Measurements from ENCODE around the gene PRTG. TPM values are rescaled to one million over a fixed set of nuclear protein-coding genes. Genes with fewer than 3 reads are reported as not detected.

PRTG gene
- total and polyA plus RNA-seq, 9 of the 15 experiments (the other 6 are each of a cell fraction or from before 2014, with no cell fraction given) = under 0.01 to 0.14 (median 0.06) TPM; not detected in 1

DNA sequence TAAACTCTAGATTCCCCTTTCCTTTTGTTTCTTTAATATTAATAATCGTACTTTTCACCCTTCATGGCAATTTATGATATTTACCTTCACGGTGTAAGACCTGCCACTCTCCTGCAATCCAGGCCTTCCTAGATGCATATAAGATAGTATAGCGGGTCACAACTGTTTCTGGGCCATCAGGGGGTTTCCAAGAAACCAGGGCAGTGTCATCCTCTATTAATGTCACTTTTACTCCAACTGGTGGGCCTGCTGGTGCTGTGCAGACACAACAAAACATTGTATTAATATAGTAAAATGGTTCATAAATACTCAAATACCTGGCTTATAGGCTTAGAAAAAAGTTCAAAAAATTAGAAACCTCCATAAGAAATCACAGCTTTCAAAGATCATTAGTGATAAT is 105.9 kb downstream of the PRTG start:
- Histone ChIP-seq H3K4me1 (replicated peaks in 1 of 2; ENCODE audit: control insufficient read depth in 2 of 2, insufficient read depth in 2 of 2, low read length in 2 of 2) (no peaks in the 10 kb centered on the region), H3K27me3 (ENCODE audit: control insufficient read depth in 2 of 2, insufficient read depth in 2 of 2, low read length in 2 of 2) (no peaks in the 10 kb centered on the region; a peak in 2 of 5 replicates), H3K36me3 (ENCODE audit: control insufficient read depth, insufficient read depth, low read length) (no peaks in the 10 kb centered on the region), H3K4me3 (no peak overlapping the region), H3K27ac (ENCODE audit: extremely low read depth, low read depth, low read length) (no peak overlapping the region), H4K20me1 (replicated peaks; ENCODE audit: control insufficient read depth, insufficient read depth, low read length) (no peaks in the 10 kb centered on the region), H3K9me1 (ENCODE audit: control insufficient read depth, insufficient read depth, low read length) (no peaks in the 10 kb centered on the region), H2AFZ (ENCODE audit: low read depth, low read length) (no peak overlapping the region), H3K4me2 (ENCODE audit: insufficient read depth, low read length) (no peak overlapping the region), H3K9ac (ENCODE audit: insufficient read depth in 1 of 2, low read depth in 2 of 2, low read length in 2 of 2) (no peak overlapping the region), H3K79me2 (ENCODE audit: control insufficient read depth, insufficient read depth, low read length) (no peaks in the 10 kb centered on the region), H3K9me3 (replicated peaks; ENCODE audit: control insufficient read depth, insufficient read depth, low read depth, low read length) (no peaks in the 10 kb centered on the region)
- FAIRE-seq (no peak), DNase-seq (ENCODE audit: extremely low read depth in 1 of 4, low spot score in 3 of 4) (no peak), ATAC-seq (no peak)
- intact Hi-C loops (cut with micrococcal nuclease) (no loop called here), in situ Hi-C loops (cut with MboI) (no loop called here)
- 2% methylated on average over 3 of the region's 3 CpGs for whole genome bisulfite sequencing (ENCODE audit: insufficient coverage, low coverage, missing lambda C conversion rate)
- ChIA-PET POLR2A (interaction anchor here (0.6 kb wide), 1 partner anchor 26 kb away, joined by 3 read pairs; no protein-coding TSS in a partner anchor), CTCF (ENCODE audit: low intra/inter-chr PET ratio) (no interaction called here)
- BruUV-seq (replicated peaks) = no TSS peak
- no peak for TF ChIP-seq NBN (IDR thresholded peaks at IDR 0.05; ENCODE audit: low read depth)
- TF ChIP-seq LARP7 (IDR thresholded peaks at IDR 0.05) = no peak
- TF ChIP-seq CREBBP (IDR thresholded peaks at IDR 0.05; ENCODE audit: low read depth, low read length) = no peak
- no peak for TF ChIP-seq PHTF2 (CRISPR knock-in tag; IDR thresholded peaks at IDR 0.05)
- TF ChIP-seq JUNB (CRISPR knock-in tag; conservative IDR thresholded peaks at IDR 0.05) = no peak
- no peak for TF ChIP-seq PRMT5 (CRISPR knock-in tag; IDR thresholded peaks at IDR 0.05)
- no peak for TF ChIP-seq MTA2 (IDR thresholded peaks at IDR 0.05; ENCODE audit: low read depth)
- TF ChIP-seq SNRNP70 (optimal IDR thresholded peaks at IDR 0.05; ENCODE audit: low read depth, low read length) = no peak
- no peak for TF ChIP-seq ZNF384 (IDR thresholded peaks at IDR 0.05; ENCODE audit: low read depth, low read length)
- TF ChIP-seq ASH1L (IDR thresholded peaks at IDR 0.05; ENCODE audit: borderline replicate concordance, low read depth, partially characterized antibody) = no peak
- TF ChIP-seq HDAC6 (IDR thresholded peaks at IDR 0.05; ENCODE audit: low read depth, low read length) = no peak
- TF ChIP-seq, protein P1, sequence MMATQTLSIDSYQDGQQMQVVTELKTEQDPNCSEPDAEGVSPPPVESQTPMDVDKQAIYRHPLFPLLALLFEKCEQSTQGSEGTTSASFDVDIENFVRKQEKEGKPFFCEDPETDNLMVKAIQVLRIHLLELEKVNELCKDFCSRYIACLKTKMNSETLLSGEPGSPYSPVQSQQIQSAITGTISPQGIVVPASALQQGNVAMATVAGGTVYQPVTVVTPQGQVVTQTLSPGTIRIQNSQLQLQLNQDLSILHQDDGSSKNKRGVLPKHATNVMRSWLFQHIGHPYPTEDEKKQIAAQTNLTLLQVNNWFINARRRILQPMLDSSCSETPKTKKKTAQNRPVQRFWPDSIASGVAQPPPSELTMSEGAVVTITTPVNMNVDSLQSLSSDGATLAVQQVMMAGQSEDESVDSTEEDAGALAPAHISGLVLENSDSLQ (IDR thresholded peaks at IDR 0.05) = no peak
- TF ChIP-seq NFRKB (IDR thresholded peaks at IDR 0.05; ENCODE audit: low read depth) = no peak
- TF ChIP-seq, protein P2, sequence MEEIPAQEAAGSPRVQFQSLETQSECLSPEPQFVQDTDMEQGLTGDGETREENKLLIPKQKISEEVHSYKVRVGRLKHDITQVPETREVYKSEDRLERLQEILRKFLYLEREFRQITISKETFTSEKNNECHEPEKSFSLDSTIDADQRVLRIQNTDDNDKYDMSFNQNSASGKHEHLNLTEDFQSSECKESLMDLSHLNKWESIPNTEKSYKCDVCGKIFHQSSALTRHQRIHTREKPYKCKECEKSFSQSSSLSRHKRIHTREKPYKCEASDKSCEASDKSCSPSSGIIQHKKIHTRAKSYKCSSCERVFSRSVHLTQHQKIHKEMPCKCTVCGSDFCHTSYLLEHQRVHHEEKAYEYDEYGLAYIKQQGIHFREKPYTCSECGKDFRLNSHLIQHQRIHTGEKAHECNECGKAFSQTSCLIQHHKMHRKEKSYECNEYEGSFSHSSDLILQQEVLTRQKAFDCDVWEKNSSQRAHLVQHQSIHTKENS (CRISPR knock-in tag; IDR thresholded peaks at IDR 0.05) = no peak
- TF ChIP-seq, protein P3, sequence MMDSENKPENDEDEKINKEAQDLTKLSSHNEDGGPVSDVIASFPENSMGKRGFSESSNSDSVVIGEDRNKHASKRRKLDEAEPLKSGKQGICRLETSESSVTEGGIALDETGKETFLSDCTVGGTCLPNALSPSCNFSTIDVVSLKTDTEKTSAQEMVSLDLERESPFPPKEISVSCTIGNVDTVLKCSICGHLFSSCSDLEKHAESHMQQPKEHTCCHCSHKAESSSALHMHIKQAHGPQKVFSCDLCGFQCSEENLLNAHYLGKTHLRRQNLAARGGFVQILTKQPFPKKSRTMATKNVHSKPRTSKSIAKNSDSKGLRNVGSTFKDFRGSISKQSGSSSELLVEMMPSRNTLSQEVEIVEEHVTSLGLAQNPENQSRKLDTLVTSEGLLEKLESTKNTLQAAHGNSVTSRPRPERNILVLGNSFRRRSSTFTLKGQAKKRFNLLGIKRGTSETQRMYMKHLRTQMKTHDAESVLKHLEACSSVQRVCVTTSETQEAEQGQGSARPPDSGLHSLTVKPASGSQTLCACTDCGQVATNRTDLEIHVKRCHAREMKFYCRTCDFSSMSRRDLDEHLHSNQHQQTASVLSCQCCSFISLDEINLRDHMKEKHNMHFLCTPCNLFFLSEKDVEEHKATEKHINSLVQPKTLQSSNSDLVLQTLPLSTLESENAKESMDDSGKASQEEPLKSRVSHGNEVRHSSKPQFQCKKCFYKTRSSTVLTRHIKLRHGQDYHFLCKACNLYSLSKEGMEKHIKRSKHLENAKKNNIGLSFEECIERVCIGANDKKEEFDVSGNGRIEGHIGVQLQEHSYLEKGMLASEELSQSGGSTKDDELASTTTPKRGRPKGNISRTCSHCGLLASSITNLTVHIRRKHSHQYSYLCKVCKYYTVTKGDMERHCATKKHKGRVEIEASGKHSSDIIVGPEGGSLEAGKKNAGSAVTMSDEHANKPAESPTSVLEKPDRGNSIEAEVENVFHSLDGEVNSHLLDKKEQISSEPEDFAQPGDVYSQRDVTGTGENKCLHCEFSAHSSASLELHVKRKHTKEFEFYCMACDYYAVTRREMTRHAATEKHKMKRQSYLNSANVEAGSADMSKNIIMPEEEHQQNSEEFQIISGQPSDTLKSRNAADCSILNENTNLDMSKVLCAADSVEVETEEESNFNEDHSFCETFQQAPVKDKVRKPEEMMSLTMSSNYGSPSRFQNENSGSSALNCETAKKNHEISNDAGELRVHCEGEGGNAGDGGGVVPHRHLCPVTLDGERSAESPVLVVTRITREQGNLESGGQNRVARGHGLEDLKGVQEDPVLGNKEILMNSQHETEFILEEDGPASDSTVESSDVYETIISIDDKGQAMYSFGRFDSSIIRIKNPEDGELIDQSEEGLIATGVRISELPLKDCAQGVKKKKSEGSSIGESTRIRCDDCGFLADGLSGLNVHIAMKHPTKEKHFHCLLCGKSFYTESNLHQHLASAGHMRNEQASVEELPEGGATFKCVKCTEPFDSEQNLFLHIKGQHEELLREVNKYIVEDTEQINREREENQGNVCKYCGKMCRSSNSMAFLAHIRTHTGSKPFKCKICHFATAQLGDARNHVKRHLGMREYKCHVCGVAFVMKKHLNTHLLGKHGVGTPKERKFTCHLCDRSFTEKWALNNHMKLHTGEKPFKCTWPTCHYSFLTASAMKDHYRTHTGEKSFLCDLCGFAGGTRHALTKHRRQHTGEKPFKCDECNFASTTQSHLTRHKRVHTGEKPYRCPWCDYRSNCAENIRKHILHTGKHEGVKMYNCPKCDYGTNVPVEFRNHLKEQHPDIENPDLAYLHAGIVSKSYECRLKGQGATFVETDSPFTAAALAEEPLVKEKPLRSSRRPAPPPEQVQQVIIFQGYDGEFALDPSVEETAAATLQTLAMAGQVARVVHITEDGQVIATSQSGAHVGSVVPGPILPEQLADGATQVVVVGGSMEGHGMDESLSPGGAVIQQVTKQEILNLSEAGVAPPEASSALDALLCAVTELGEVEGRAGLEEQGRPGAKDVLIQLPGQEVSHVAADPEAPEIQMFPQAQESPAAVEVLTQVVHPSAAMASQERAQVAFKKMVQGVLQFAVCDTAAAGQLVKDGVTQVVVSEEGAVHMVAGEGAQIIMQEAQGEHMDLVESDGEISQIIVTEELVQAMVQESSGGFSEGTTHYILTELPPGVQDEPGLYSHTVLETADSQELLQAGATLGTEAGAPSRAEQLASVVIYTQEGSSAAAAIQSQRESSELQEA (IDR thresholded peaks at IDR 0.05; ENCODE audit: low read depth) = no peak
- no peak for TF ChIP-seq ZC3H11A (IDR thresholded peaks at IDR 0.05; ENCODE audit: low read depth, low read length)

All from K562 (cell line).